Measurements from ENCODE around the gene ZFR2. TPM values are rescaled to one million over a fixed set of nuclear protein-coding genes. Genes with fewer than 3 reads are reported as not detected.

ZFR2 gene
- total and polyA plus RNA-seq, 2 of the 8 experiments (the other 6 are each of a cell fraction or from before 2014, with no cell fraction given), result 14.5 to 28.4 TPM

- H3K4me1 ChIP-seq (replicated peaks in 1 of 4; ENCODE audit: control insufficient read depth in 3 of 4, insufficient read depth in 4 of 4, low read length in 3 of 4), result no peaks in the 10 kb centered on the region
- H3K27me3 ChIP-seq (replicated peaks in 1 of 4; ENCODE audit: control insufficient read depth in 3 of 4, extremely low read depth in 1 of 4, insufficient read depth in 3 of 4, low read length in 3 of 4), result no peaks in the 10 kb centered on the region
- H3K56ac ChIP-seq (replicated peaks; ENCODE audit: insufficient read length, low read depth, low read length), result no peak overlapping the region
- no peak overlapping the region for H2BK20ac ChIP-seq (ENCODE audit: low read length)
- no peaks in the 10 kb centered on the region for H3K23me2 ChIP-seq (ENCODE audit: low read depth, low read length)
- no peaks in the 10 kb centered on the region for H3K36me3 ChIP-seq (ENCODE audit: control insufficient read depth in 2 of 4, insufficient read depth in 4 of 4, low read length in 3 of 4)
- no peak overlapping the region for H2BK12ac ChIP-seq (ENCODE audit: low read depth, low read length)
- peaks cover 6 to 11% of the 10 kb centered on the region in 2 experiments for H3K9me3 ChIP-seq (ENCODE audit: insufficient read depth in 2 of 2, low read depth in 1 of 2, low read length in 1 of 2)
- H4K91ac ChIP-seq (replicated peaks; ENCODE audit: insufficient read length, low read length), result peak overlapping the region; percentile 66
- H2AK5ac ChIP-seq (ENCODE audit: low read depth, low read length), result no peak overlapping the region
- no peak for FAIRE-seq
- POLR2A ChIA-PET (ENCODE audit: partially characterized antibody), result interaction anchor here (1.0 to 1.6 kb wide), 3 partner anchors 16 to 147 kb away, joined by 3 to 4 read pairs (median 3); partner anchors contain the start of gene EEF2
- H2BK15ac ChIP-seq (ENCODE audit: low read length), result no peak overlapping the region
- H3K14ac ChIP-seq (ENCODE audit: insufficient read length), result no peak overlapping the region
- no peak overlapping the region for H4K5ac ChIP-seq (ENCODE audit: insufficient read length, low read depth, low read length)
- H3K79me1 ChIP-seq (ENCODE audit: low read depth, low read length), result no peaks in the 10 kb centered on the region
- H3K9ac ChIP-seq (replicated peaks in 1 of 4; ENCODE audit: extremely low read depth in 1 of 4, low read depth in 3 of 4, low read length in 3 of 4), result no peak overlapping the region
- H2AFZ ChIP-seq (ENCODE audit: low read length), result no peak overlapping the region
- H3K79me2 ChIP-seq (ENCODE audit: control insufficient read depth in 1 of 2, insufficient read depth in 2 of 2, low read length in 2 of 2), result no peaks in the 10 kb centered on the region
- TF ChIP-seq SP1 (IDR thresholded peaks at IDR 0.05; ENCODE audit: low read depth, low read length), result no peak
- TF ChIP-seq TEAD4 (IDR thresholded peaks at IDR 0.05; ENCODE audit: low read depth, low read length), result no peak
- H3K4ac ChIP-seq (replicated peaks; ENCODE audit: insufficient read length, low read depth, low read length), result no peak overlapping the region
- 90% methylated on average over 13 of the region's 13 CpGs; no CpG with 5 or more reads in 1 of the 2 experiments for WGBS, 2 experiments (ENCODE audit: extremely low coverage in 1 of 2, insufficient coverage in 1 of 2, insufficient read length in 1 of 2, insufficient replicate concordance in 2 of 2, low coverage in 1 of 2, low lambda C conversion rate in 2 of 2, missing lambda C conversion rate in 1 of 2)
- DNase-seq (ENCODE audit: low read depth in 1 of 2, low spot score in 2 of 2), result no peak
- no peak overlapping the region for H3K4me3 ChIP-seq (ENCODE audit: extremely low read depth in 1 of 4, insufficient read depth in 2 of 4, low read depth in 3 of 4, low read length in 4 of 4)
- no peak overlapping the region for H3K27ac ChIP-seq (ENCODE audit: low read depth, low read length)
- no peak overlapping the region for H2BK120ac ChIP-seq (replicated peaks; ENCODE audit: low read depth, low read length)
- H3K18ac ChIP-seq (ENCODE audit: extremely low read depth, low read length), result no peak overlapping the region
- H2BK5ac ChIP-seq (ENCODE audit: low read depth, low read length), result no peak overlapping the region
- CTCF ChIA-PET (ENCODE audit: partially characterized antibody), result interaction anchor here (1.4 to 3.0 kb wide), 2 partner anchors 11 to 16 kb away, joined by 5 to 21 read pairs; no protein-coding TSS in a partner anchor
- H4K20me1 ChIP-seq (replicated peaks in 1 of 2; ENCODE audit: control insufficient read depth in 1 of 2, insufficient read depth in 2 of 2, low read length in 2 of 2), result no peaks in the 10 kb centered on the region
- H3K23ac ChIP-seq (ENCODE audit: insufficient read length), result no peak overlapping the region
- H3K4me2 ChIP-seq (ENCODE audit: insufficient read depth in 1 of 2, low read depth in 2 of 2, low read length in 2 of 2), result no peak overlapping the region
- no peak overlapping the region for H4K8ac ChIP-seq (ENCODE audit: extremely low read depth, insufficient read depth, low read length)
These were observed 30.2 kb downstream of the ZFR2 start for GRCh38 chr19:3838661-3839060.

All from H1 (cell line).